A549 (cell line): ENCODE measurements around the gene ATP2A3. TPM values are rescaled to one million over a fixed set of nuclear protein-coding genes. Genes with fewer than 3 reads are reported as not detected.

ENCODE experiments used
- ATAC-seq, 2 experiments: fragments of 200-7000 bp in 1 of 2; fragments of >200 bp in 1 of 2; cut with Nextera tagmentation in 1 of 2; cut with Tn5 transposase in 1 of 2; 3 replicates each; pipeline versions ENCODE4 v1.8.0 to v1.9.1; 2018 to 2020; ENCODE audit warnings: mild to moderate bottlenecking in 1 of 2, moderate library complexity in 1 of 2
- CTCF ChIA-PET: fragments of 300-600 bp; sonication (Branson Sonifier 250); formaldehyde crosslinking; extraction: SDS; loops from one replicate; lab custom pipeline; 2021; ENCODE audit warnings: antibody characterized with exemption, inconsistent platforms; lab: Yijun Ruan, JAX
- POLR2A ChIA-PET: fragments of 350-600 bp; formaldehyde crosslinking; extraction: SDS; loops from one replicate; lab custom pipeline; 2021; ENCODE audit warnings: antibody characterized with exemption, inconsistent platforms; lab: Yijun Ruan, JAX
- DNase-seq, 2 experiments: peaks; one replicate each; pipeline versions ENCODE4 v3.0.0 to v3.0.0-alpha.2; 2011 to 2016; ENCODE audit warnings: low read depth in 1 of 2, low spot score in 1 of 2
- FAIRE-seq: peaks from 2 replicates; lab custom pipeline; 2011; peaks lifted over from hg19 to GRCh38; lab: Jason Lieb, UNC
- H3K27ac ChIP-seq, 2 experiments: fragments of >200 bp; sonication (Bioruptor Twin); formaldehyde crosslinking; 3 replicates each; pipeline ENCODE4 v1.5.1; 2016 to 2017
- H3K4me1 ChIP-seq: fragments of >200 bp; sonication (Bioruptor Twin); formaldehyde crosslinking; 3 replicates; pipeline ENCODE4 v1.6.1; 2016
- H3K4me2 ChIP-seq: fragments of >200 bp; sonication (Bioruptor Twin); formaldehyde crosslinking; 3 replicates; pipeline ENCODE4 v1.6.1; 2016
- H3K4me3 ChIP-seq: fragments of >200 bp; sonication (Bioruptor Twin); formaldehyde crosslinking; 3 replicates; pipeline ENCODE4 v1.5.1; 2016
- H3K9me3 ChIP-seq: fragments of >200 bp; sonication (Bioruptor Twin); formaldehyde crosslinking; 3 replicates; pipeline ENCODE4 v1.6.1; 2016
- CBX2 ChIP-seq: fragments of 200-600 bp; sonication (generic); IDR thresholded peaks from 2 replicates; pipeline ENCODE4 v1.6.1; 2016; ENCODE audit warnings: low read depth, mild to moderate bottlenecking, borderline replicate concordance
- CBX8 ChIP-seq: fragments of 200-600 bp; sonication (generic); IDR thresholded peaks from 2 replicates; pipeline ENCODE4 v1.6.1; 2016
- CHD2 ChIP-seq: fragments of 150-350 bp; IDR thresholded peaks from 2 replicates; pipeline ENCODE4 v1.6.1; 2014; ENCODE audit warnings: low read length; ENCODE audit not compliant: partially characterized antibody
- CHD4 ChIP-seq: fragments of 200-600 bp; sonication (generic); IDR thresholded peaks from 2 replicates; pipeline ENCODE4 v1.6.1; 2016; ENCODE audit warnings: antibody characterized with exemption, mild to moderate bottlenecking, borderline replicate concordance
- ESRRA ChIP-seq: fragments of 150-350 bp; IDR thresholded peaks from 2 replicates; pipeline ENCODE4 v1.6.1; 2014; ENCODE audit warnings: mild to moderate bottlenecking, low read length, borderline replicate concordance
- FOSB ChIP-seq: fragments of 250-450 bp; sonication (Bioruptor Pico); IDR thresholded peaks from 2 replicates; pipeline ENCODE4 v1.5.0; 2020; ENCODE audit warnings: mild to moderate bottlenecking, moderate library complexity
- GATA3 ChIP-seq: IDR thresholded peaks from 2 replicates; pipeline ENCODE4 v1.6.1; 2012; ENCODE audit warnings: borderline replicate concordance
- JUN ChIP-seq, 2 experiments: fragments of >200 bp; sonication (Bioruptor Twin); formaldehyde crosslinking; IDR thresholded peaks; 2 replicates in 1 of 2; 3 replicates in 1 of 2; pipeline ENCODE4 v1.6.1; 2016 to 2017
- KDM5A ChIP-seq: fragments of 200-600 bp; sonication (generic); IDR thresholded peaks from 2 replicates; pipeline ENCODE4 v1.6.1; 2016; ENCODE audit warnings: antibody characterized with exemption, mild to moderate bottlenecking
- MAFK ChIP-seq: fragments of 450-650 bp; IDR thresholded peaks from 2 replicates; pipeline ENCODE4 v1.6.1; 2014; ENCODE audit not compliant: partially characterized antibody
- NPAS2 ChIP-seq: fragments of 250-450 bp; sonication (Bioruptor Pico); IDR thresholded peaks from 2 replicates; pipeline ENCODE4 v1.8.0; 2022; ENCODE audit warnings: mild to moderate bottlenecking, moderate library complexity, borderline replicate concordance
- NR3C1 ChIP-seq: fragments of >200 bp; sonication (Bioruptor Twin); formaldehyde crosslinking; IDR thresholded peaks from 3 replicates; pipeline ENCODE4 v1.6.1; 2017
- POLR2A ChIP-seq: IDR thresholded peaks from 2 replicates; pipeline ENCODE4 v1.6.1; 2012; ENCODE audit warnings: mild to moderate bottlenecking, low read length
- POLR2AphosphoS2 ChIP-seq: conservative IDR thresholded peaks from 2 replicates; pipeline ENCODE4 v1.6.1; 2012; ENCODE audit warnings: low read length, improper control_type of control experiment, inconsistent platforms
- RFX5 ChIP-seq: fragments of 450-650 bp; IDR thresholded peaks from 2 replicates; pipeline ENCODE4 v1.7.1; 2014; ENCODE audit warnings: antibody characterized with exemption, mild to moderate bottlenecking, moderate library complexity
- RNF2 ChIP-seq: fragments of 200-600 bp; sonication (generic); IDR thresholded peaks from 2 replicates; pipeline ENCODE4 v1.6.1; 2016; ENCODE audit warnings: low read depth, mild to moderate bottlenecking, antibody characterized with exemption, moderate library complexity, borderline replicate concordance
- SREBF2 ChIP-seq: fragments of 450-650 bp; IDR thresholded peaks from 2 replicates; pipeline ENCODE4 v1.6.1; 2014; ENCODE audit warnings: mild to moderate bottlenecking, moderate library complexity
- ZC3H11A ChIP-seq: fragments of 450-650 bp; IDR thresholded peaks from 2 replicates; pipeline ENCODE4 v1.6.1; 2014; ENCODE audit warnings: antibody characterized with exemption, mild to moderate bottlenecking
- ZNF302 ChIP-seq: fragments of 250-450 bp; sonication (Bioruptor Pico); IDR thresholded peaks from 2 replicates; pipeline ENCODE4 v1.9.0; 2021; ENCODE audit warnings: inconsistent platforms, mild to moderate bottlenecking, moderate library complexity
- WGBS: methylation state at CpG from one replicate; pipeline ENCODE4 v1.1.6; 2017; ENCODE audit errors: missing lambda C conversion rate; 5-methylcytosine and 5-hydroxymethylcytosine counted together
- polyA plus RNA-seq, 4 experiments: library from polyadenylated mRNA; depleted of rRNA in 3 of 4; stranded (reverse); fragments of >200 nt; fragmentation: RNase III in 1 of 4; extraction: RNeasy Plus Mini Kit Qiagen cat#74134 plus additional on column Dnase treatment in 1 of 4; gene quantifications; 2 replicates in 3 of 4; 3 replicates in 1 of 4; pipeline ENCODE4 v1.2.3, GENCODE V29; 2011 to 2017
- TF ChIP-seq, protein P1 (sequence below): IDR thresholded peaks from 2 replicates; pipeline ENCODE4 v1.6.1; 2012
- TF ChIP-seq, protein P2 (sequence below): fragments of 450-650 bp; IDR thresholded peaks from 2 replicates; pipeline ENCODE4 v1.6.1; 2014; ENCODE audit warnings: antibody characterized with exemption
- TF ChIP-seq, protein P3 (sequence below): fragments of 200-600 bp; sonication (generic); IDR thresholded peaks from 2 replicates; pipeline ENCODE4 v1.6.1; 2016; ENCODE audit warnings: antibody characterized with exemption, mild to moderate bottlenecking, moderate library complexity

ATP2A3 gene
- polyA plus RNA-seq, 2 of the 4 experiments (the other 2 are of a cell fraction): 3.1 to 5.5 TPM

DNA sequence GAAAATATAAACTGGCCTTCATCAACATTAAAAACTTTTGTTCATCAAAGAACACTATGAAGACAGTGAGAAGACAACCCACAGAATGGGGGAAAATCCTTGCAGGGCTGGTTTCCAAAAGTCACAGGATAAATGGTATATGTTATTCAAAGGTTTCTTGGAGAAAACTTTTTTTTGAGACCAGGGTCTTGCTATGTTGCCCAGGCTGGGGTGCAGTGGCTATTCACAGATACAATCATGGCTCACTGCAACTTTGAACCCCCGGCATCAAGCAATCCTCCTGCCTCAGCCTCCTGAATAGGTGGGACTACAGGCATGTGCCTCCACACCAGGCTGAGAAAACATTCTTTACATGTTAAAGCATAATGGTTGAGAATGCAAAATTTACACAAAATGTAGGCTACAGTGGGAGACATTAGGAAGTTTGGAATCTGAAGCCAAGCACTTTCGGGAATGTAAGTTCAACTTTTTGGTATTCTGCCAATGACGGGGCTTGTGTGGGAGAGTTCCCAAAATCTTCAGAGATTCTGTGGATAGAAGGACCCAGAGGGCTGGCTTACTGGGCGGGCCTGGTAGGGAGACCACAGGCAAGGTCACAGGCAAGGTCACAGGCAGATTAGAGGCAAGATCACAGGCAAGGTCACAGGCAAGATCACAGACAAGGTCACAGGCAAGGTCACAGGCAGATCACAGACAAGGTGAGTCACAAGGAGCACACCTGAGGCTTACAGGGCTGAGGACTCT, 24.2 kb upstream of the ATP2A3 start:
- Histone ChIP-seq H3K9me3 (no peaks in the 10 kb centered on the region), H3K4me1 (0 out of 3 replicates have a peak, but pooled peaks cover 4% of the 10 kb centered on the region)
- no peak for FAIRE-seq
- TF ChIP-seq ESRRA (0 out of 2 replicates have a peak, but pooled peaks have one; percentile 35), POLR2AphosphoS2 (no peak), CHD4 (no peak), CBX8 (no peak), POLR2A (no peak)
- TF ChIP-seq, all 56 proteins: peak for 1
- ATAC-seq: no peak
- Histone ChIP-seq H3K27ac (no peak overlapping the region), H3K4me3 (no peak overlapping the region), H3K4me2 (no peak overlapping the region)
- DNase-seq: no peak
- POLR2A ChIA-PET: no interaction called here
- 94% methylated on average over 4 of the region's 4 CpGs for whole genome bisulfite sequencing
- CTCF ChIA-PET: interaction anchor here (0.7 to 1.9 kb wide), 6 partner anchors 10 to 252 kb away, joined by 3 to 6 read pairs (median 3); partner anchors contain the start of gene NCBP3

DNA sequence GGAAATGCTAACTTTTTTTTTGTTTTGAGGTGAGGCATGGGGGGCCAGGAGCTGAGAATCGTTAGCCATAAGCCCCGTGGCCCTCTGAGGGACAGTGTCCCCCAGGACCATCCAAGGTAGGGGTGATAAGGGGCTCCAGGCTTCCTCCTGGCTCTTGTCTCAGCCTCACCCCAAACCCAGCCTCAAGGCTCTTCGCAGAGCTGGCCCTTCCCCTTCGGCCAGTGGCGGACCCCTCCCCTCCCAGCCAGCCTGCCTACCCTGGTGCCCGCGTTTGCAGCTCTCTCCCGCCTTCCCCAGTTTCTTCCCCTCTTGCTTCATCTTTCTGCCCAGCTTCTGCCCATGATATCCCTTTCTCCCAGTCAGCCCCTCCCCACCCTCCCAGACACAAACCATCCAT, 22.7 kb upstream of the ATP2A3 start:
- ATAC-seq (no peak), FAIRE-seq (no peak), DNase-seq (no peak)
- TF ChIP-seq, protein P1, sequence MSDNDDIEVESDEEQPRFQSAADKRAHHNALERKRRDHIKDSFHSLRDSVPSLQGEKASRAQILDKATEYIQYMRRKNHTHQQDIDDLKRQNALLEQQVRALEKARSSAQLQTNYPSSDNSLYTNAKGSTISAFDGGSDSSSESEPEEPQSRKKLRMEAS: no peak
- TF ChIP-seq RNF2 (no peak), CHD2 (no peak), NPAS2 (CRISPR knock-in tag) (no peak), ZC3H11A (no peak), ZNF302 (CRISPR knock-in tag) (no peak), KDM5A (no peak), GATA3 (no peak), RFX5 (no peak), JUN (IDR thresholded peaks at IDR 0.05) (no peak), MAFK (no peak), NR3C1 (no peak), SREBF2 (no peak), FOSB (CRISPR knock-in tag) (no peak), CBX2 (no peak)
- TF ChIP-seq, protein P2, sequence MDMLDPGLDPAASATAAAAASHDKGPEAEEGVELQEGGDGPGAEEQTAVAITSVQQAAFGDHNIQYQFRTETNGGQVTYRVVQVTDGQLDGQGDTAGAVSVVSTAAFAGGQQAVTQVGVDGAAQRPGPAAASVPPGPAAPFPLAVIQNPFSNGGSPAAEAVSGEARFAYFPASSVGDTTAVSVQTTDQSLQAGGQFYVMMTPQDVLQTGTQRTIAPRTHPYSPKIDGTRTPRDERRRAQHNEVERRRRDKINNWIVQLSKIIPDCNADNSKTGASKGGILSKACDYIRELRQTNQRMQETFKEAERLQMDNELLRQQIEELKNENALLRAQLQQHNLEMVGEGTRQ: no peak
- TF ChIP-seq, protein P3, sequence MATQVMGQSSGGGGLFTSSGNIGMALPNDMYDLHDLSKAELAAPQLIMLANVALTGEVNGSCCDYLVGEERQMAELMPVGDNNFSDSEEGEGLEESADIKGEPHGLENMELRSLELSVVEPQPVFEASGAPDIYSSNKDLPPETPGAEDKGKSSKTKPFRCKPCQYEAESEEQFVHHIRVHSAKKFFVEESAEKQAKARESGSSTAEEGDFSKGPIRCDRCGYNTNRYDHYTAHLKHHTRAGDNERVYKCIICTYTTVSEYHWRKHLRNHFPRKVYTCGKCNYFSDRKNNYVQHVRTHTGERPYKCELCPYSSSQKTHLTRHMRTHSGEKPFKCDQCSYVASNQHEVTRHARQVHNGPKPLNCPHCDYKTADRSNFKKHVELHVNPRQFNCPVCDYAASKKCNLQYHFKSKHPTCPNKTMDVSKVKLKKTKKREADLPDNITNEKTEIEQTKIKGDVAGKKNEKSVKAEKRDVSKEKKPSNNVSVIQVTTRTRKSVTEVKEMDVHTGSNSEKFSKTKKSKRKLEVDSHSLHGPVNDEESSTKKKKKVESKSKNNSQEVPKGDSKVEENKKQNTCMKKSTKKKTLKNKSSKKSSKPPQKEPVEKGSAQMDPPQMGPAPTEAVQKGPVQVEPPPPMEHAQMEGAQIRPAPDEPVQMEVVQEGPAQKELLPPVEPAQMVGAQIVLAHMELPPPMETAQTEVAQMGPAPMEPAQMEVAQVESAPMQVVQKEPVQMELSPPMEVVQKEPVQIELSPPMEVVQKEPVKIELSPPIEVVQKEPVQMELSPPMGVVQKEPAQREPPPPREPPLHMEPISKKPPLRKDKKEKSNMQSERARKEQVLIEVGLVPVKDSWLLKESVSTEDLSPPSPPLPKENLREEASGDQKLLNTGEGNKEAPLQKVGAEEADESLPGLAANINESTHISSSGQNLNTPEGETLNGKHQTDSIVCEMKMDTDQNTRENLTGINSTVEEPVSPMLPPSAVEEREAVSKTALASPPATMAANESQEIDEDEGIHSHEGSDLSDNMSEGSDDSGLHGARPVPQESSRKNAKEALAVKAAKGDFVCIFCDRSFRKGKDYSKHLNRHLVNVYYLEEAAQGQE: no peak
- Histone ChIP-seq H3K4me3 (no peak overlapping the region), H3K9me3 (no peaks in the 10 kb centered on the region), H3K27ac (no peak overlapping the region), H3K4me1 (0 out of 3 replicates have a peak, but pooled peaks cover 4% of the 10 kb centered on the region), H3K4me2 (no peak overlapping the region)
- WGBS: 73% methylated on average over 8 of the region's 8 CpGs
- POLR2A ChIA-PET: no interaction called here
- CTCF ChIA-PET: interaction anchor here (0.6 to 3.0 kb wide), 8 partner anchors 12 to 232 kb away, joined by 3 to 8 read pairs (median 5); partner anchors contain the start of gene NCBP3
